Psoas muscle (tissue), 8 donors: ENCODE measurements around the gene IL1R1. TPM values are rescaled to one million over a fixed set of nuclear protein-coding genes. Genes with fewer than 3 reads are reported as not detected.

ENCODE experiments used
- ATAC-seq, 4 donors: fragments of 200-7000 bp; cut with Tn5 transposase; one replicate each; pipeline ENCODE4 v1.9.1; 2020; ENCODE audit warnings: moderate library complexity in 3 of 4, mild to moderate bottlenecking in 2 of 4
- DNase-seq, 2 donors: peaks; one replicate each; pipeline ENCODE4 v3.0.0-alpha.2; 2020
- H3K27ac ChIP-seq: fragments of 200-600 bp; one replicate; pipeline ENCODE4 v1.8.0; 2022
- H3K27me3 ChIP-seq, 3 donors: fragments of 200-600 bp in 1 of 3; one replicate each; pipeline versions ENCODE4 v1.6.1 to v1.8.0; 2013 to 2022; ENCODE audit warnings: low read length in 2 of 3, mild to moderate bottlenecking in 2 of 3, moderate library complexity in 1 of 3; ENCODE audit not compliant: insufficient read depth in 3 of 3
- H3K36me3 ChIP-seq, 2 donors: fragments of 200-600 bp in 1 of 2; one replicate each; pipeline versions ENCODE4 v1.6.1 to v1.8.0; 2013 to 2022; ENCODE audit warnings: low read depth in 1 of 2, mild to moderate bottlenecking in 1 of 2, moderate library complexity in 1 of 2; ENCODE audit not compliant: insufficient read depth in 1 of 2
- H3K4me1 ChIP-seq: fragments of 200-600 bp; one replicate; pipeline ENCODE4 v1.8.0; 2022
- H3K4me3 ChIP-seq: fragments of 200-600 bp; one replicate; pipeline ENCODE4 v1.8.0; 2022; ENCODE audit warnings: mild to moderate bottlenecking
- H3K9me3 ChIP-seq: fragments of 200-600 bp; one replicate; pipeline ENCODE4 v1.8.0; 2022
- CTCF ChIP-seq: fragments of 200-600 bp; IDR thresholded peaks from one replicate; pipeline ENCODE4 v1.8.0; 2022; ENCODE audit warnings: antibody characterized with exemption
- WGBS, 3 donors: extraction: QIAGEN DNeasy Blood & Tissue Kit; methylation state at CpG; one replicate each; pipeline versions ENCODE4 v1.1.6 to v1.1.7; 2013; 5-methylcytosine and 5-hydroxymethylcytosine counted together
- intact Hi-C, 2 donors: fragments of 100-400 bp; cut with DNase I; formaldehyde crosslinking; loops; one replicate each; pipeline versions ENCODE4 v1.11.0 to v1.14.2; 2022
- polyA plus RNA-seq, 3 donors: library from polyadenylated mRNA; stranded (reverse); fragments of 200-250 nt; gene quantifications; one replicate each; pipeline ENCODE4 v1.2.3, GENCODE V29; 2013
- total RNA-seq, 4 donors: library from RNA; stranded (reverse); fragmentation: NEBNext Ultra II Directional in 2 of 4; extraction: Animal tissue kit (Norgen Biotek cat#: 25700) in 2 of 4; gene quantifications; one replicate each; pipeline versions ENCODE4 v1.2.1 to v1.2.4, GENCODE V29; 2021 to 2023
- donor health status: healthy with polysubstance abuse.
- donor health status: DM: no; HTN: no; CAD: no; lungs with moderate emphysema.
- donor health status: Bipolar disorder and iron deficiency.
- donor health status: healthy.
- donor health status: DM: yes; HTN: yes; CAD: no.
- donor health status: DM: no; HTN: no; CAD: no.
- donor health status: DM: no; HTN: no; CAD: no.
- donor health status: DM: yes; HTN: yes; CAD: no.

Gene IL1R1
- total and polyA plus RNA-seq, 7 donors: 10.4 to 39.8 (median 15.9) TPM

GRCh38 chr2:102184568-102184967 is 42.0 kb downstream of the IL1R1 start:
- 91 to 99% (median 97%) methylated on average over 1 of the region's 1 CpG for WGBS, 3 donors

GRCh38 chr2:102185347-102185746 is 42.8 kb downstream of the IL1R1 start:
- WGBS, 3 donors: 2 to 17% (median 11%) methylated on average over 2 of the region's 2 CpGs
- TF ChIP-seq CTCF: peak; percentile 46
- intact Hi-C loops: loop anchor here (5.0 to 10.0 kb wide), 4 partner anchors 52 to 172 kb away; partner anchors contain the start of gene IL18R1 (in 2 of the 2)
- Histone ChIP-seq H3K27ac (no peak overlapping the region), H3K4me3 (no peak overlapping the region), H3K9me3 (no peaks in the 10 kb centered on the region), H3K4me1 (peaks cover 7% of the 10 kb centered on the region), H3K36me3 (no peaks in the 10 kb centered on the region), H3K27me3 (no peaks in the 10 kb centered on the region)
- DNase-seq (no peak), ATAC-seq (no peak)

More at GRCh38 chr2:102184568-102184967, 42.0 kb downstream of the IL1R1 start:
- intact Hi-C loops: loop anchor here in 1 of 2 donors (10.0 kb wide), 1 partner anchor 170 kb away; the partner anchor contains the start of gene IL18R1
- no peak for TF ChIP-seq CTCF
- ATAC-seq (no peak), DNase-seq (no peak)
- Histone ChIP-seq H3K27ac (no peak overlapping the region), H3K36me3 (no peaks in the 10 kb centered on the region), H3K4me1 (peaks cover 7% of the 10 kb centered on the region), H3K9me3 (no peaks in the 10 kb centered on the region), H3K27me3 (no peaks in the 10 kb centered on the region), H3K4me3 (no peak overlapping the region)

- no peaks in the 10 kb centered on the region for H3K9me3 ChIP-seq
- intact Hi-C loops: loop anchor here (5.0 to 10.0 kb wide), 4 partner anchors 50 to 170 kb away; partner anchors contain the start of gene IL18R1 (in 2 of the 2)
- H3K27ac ChIP-seq: peak within 1 kb of the TSS; percentile 55
- H3K36me3 ChIP-seq: no peaks in the 10 kb centered on the region
- ATAC-seq: peak; percentile 27 to 66 (median 48)
- H3K4me1 ChIP-seq: peaks cover 4% of the 10 kb centered on the region
- peak; percentile 22 to 58 for DNase-seq
- TF ChIP-seq CTCF: no peak
- H3K4me3 ChIP-seq: peak within 1 kb of the TSS; percentile 75
- WGBS, 3 donors: 33 to 45% (median 36%) methylated on average over 36 of the region's 36 CpGs
- H3K27me3 ChIP-seq: no peaks in the 10 kb centered on the region
These were observed 44.4 kb downstream of the IL1R1 start, which contains the start of gene IL1RL2 for GRCh38 chr2:102186791-102187495. Gene IL1RL2, plus strand, starts transcription at chr2:102187023. Its CDS starts 845 bp downstream, at chr2:102187868.

GRCh38 chr2:102187496-102188150 is 45.1 kb downstream of the IL1R1 start:
- Histone ChIP-seq H3K27me3 (no peaks in the 10 kb centered on the region), H3K36me3 (no peaks in the 10 kb centered on the region), H3K4me1 (no peaks in the 10 kb centered on the region), H3K27ac (peak overlapping the region; percentile 55), H3K4me3 (peak overlapping the region; percentile 75), H3K9me3 (no peaks in the 10 kb centered on the region)
- intact Hi-C loops: loop anchor here (5.0 to 10.0 kb wide), 4 partner anchors 50 to 170 kb away; partner anchors contain the start of gene IL18R1 (in 2 of the 2)
- DNase-seq (peak; percentile 70 to 81), ATAC-seq (peak; percentile 81 to 93 (median 86))
- TF ChIP-seq CTCF: peak; percentile 37
- WGBS, 3 donors: 7 to 14% (median 8%) methylated on average over 40 to 50 of the region's 50 CpGs
